Measurements from ENCODE around the gene HS6ST1. TPM values are rescaled to one million over a fixed set of nuclear protein-coding genes. Genes with fewer than 3 reads are reported as not detected.
A peak's percentile ranks its signal among the peaks of the same experiment; 100 is the strongest.

Gene HS6ST1
- total RNA-seq, 3 donors from 2014 or later (not counting 1 experiment from before 2014, with no cell fraction given) = 18.9 to 35.9 (median 28.8) TPM

GRCh38 chr2:128292599-128293425 is 25.9 kb downstream of the HS6ST1 start:
- H3K27me3 ChIP-seq (ENCODE audit: control insufficient read depth, insufficient read depth, low read length) = no peaks in the 10 kb centered on the region
- TF ChIP-seq CTCF (IDR thresholded peaks at IDR 0.05) = no peak
- H3K27ac ChIP-seq (ENCODE audit: low read length) = no peak overlapping the region
- Mint-ChIP-seq H3K27ac (peak overlapping the region in 1 of 2 donors; percentile 29), H3K4me1 (peaks cover 60 to 65% of the 10 kb centered on the region in 2 donors), H3K27me3 (ENCODE audit: low read depth in 2 of 2) (no peaks in the 10 kb centered on the region), H3K36me3 (no peaks in the 10 kb centered on the region), H3K9me3 (no peaks in the 10 kb centered on the region), H3K4me3 (no peak overlapping the region)
- no peak overlapping the region for H3K4me3 ChIP-seq (ENCODE audit: low read length)
- DNase-seq (no peak), ATAC-seq (no peak)
- peaks cover 14% of the 10 kb centered on the region for H3K4me1 ChIP-seq (ENCODE audit: control insufficient read depth, insufficient read depth, low read length)
- no peaks in the 10 kb centered on the region for H3K36me3 ChIP-seq (ENCODE audit: control insufficient read depth, insufficient read depth, low read length)
- H3K9me3 ChIP-seq (ENCODE audit: control insufficient read depth, insufficient read depth, low read length) = no peaks in the 10 kb centered on the region
- intact Hi-C loops (cut with micrococcal nuclease) = no loop called here
- WGBS (ENCODE audit: insufficient coverage) = 94% methylated on average over 21 of the region's 21 CpGs

- no peaks in the 10 kb centered on the region for H3K9me3 ChIP-seq (ENCODE audit: control insufficient read depth, insufficient read depth, low read length)
- Mint-ChIP-seq H3K27me3 (ENCODE audit: low read depth in 2 of 2) (no peaks in the 10 kb centered on the region), H3K9me3 (no peaks in the 10 kb centered on the region), H3K36me3 (no peaks in the 10 kb centered on the region), H3K27ac (peak overlapping the region in 1 of 2 donors; percentile 45), H3K4me1 (peaks cover 52 to 61% of the 10 kb centered on the region in 2 donors), H3K4me3 (peak overlapping the region; percentile 28)
- DNase-seq (no peak), ATAC-seq (peak in 1 of 3 donors; percentile 1)
- H3K27ac ChIP-seq (ENCODE audit: low read length) = no peak overlapping the region
- no peak overlapping the region for H3K4me3 ChIP-seq (ENCODE audit: low read length)
- intact Hi-C loops (cut with micrococcal nuclease) = no loop called here
- TF ChIP-seq CTCF (IDR thresholded peaks at IDR 0.05) = no peak
- no peaks in the 10 kb centered on the region for H3K27me3 ChIP-seq (ENCODE audit: control insufficient read depth, insufficient read depth, low read length)
- WGBS (ENCODE audit: insufficient coverage) = 92% methylated on average over 19 of the region's 19 CpGs
- H3K36me3 ChIP-seq (ENCODE audit: control insufficient read depth, insufficient read depth, low read length) = no peaks in the 10 kb centered on the region
- peaks cover 14% of the 10 kb centered on the region for H3K4me1 ChIP-seq (ENCODE audit: control insufficient read depth, insufficient read depth, low read length)
These were observed 26.6 kb downstream of the HS6ST1 start for GRCh38 chr2:128291844-128292598.

GRCh38 chr2:128291161-128291843 is 27.4 kb downstream of the HS6ST1 start:
- H3K36me3 ChIP-seq (ENCODE audit: control insufficient read depth, insufficient read depth, low read length) = no peaks in the 10 kb centered on the region
- WGBS (ENCODE audit: insufficient coverage) = 66% methylated on average over 13 of the region's 13 CpGs
- Mint-ChIP-seq H3K4me3 (peak overlapping the region; percentile 28), H3K4me1 (peaks cover 45 to 57% of the 10 kb centered on the region in 2 donors), H3K27ac (peak overlapping the region in 1 of 2 donors; percentile 45), H3K9me3 (no peaks in the 10 kb centered on the region), H3K36me3 (no peaks in the 10 kb centered on the region), H3K27me3 (ENCODE audit: low read depth in 2 of 2) (no peaks in the 10 kb centered on the region)
- H3K4me1 ChIP-seq (ENCODE audit: control insufficient read depth, insufficient read depth, low read length) = peaks cover 14% of the 10 kb centered on the region
- intact Hi-C loops (cut with micrococcal nuclease) = no loop called here
- DNase-seq (no peak), ATAC-seq (peak; percentile 49 to 75 (median 57))
- no peak overlapping the region for H3K4me3 ChIP-seq (ENCODE audit: low read length)
- H3K9me3 ChIP-seq (ENCODE audit: control insufficient read depth, insufficient read depth, low read length) = no peaks in the 10 kb centered on the region
- no peak for TF ChIP-seq CTCF (IDR thresholded peaks at IDR 0.05)
- no peak overlapping the region for H3K27ac ChIP-seq (ENCODE audit: low read length)
- H3K27me3 ChIP-seq (ENCODE audit: control insufficient read depth, insufficient read depth, low read length) = no peaks in the 10 kb centered on the region

All from natural killer cell (primary cell).